Trophoblast cell (in vitro differentiated cells and primary cell): ENCODE data around the gene PAX8.

Experiments
- DNase-seq, 2 donors: peaks; one replicate each; pipeline ENCODE4 v3.0.0-alpha.2; 2016
- H2AFZ ChIP-seq: 2 replicates; pipeline ENCODE4 v1.6.1; 2013; ENCODE audit warnings: low read length, moderate library complexity, mild to moderate bottlenecking; ENCODE audit not compliant: insufficient read depth, poor library complexity
- H2AK5ac ChIP-seq: 2 replicates; pipeline ENCODE4 v1.6.1; 2013; ENCODE audit warnings: mild to moderate bottlenecking, low read length
- H2BK120ac ChIP-seq: 2 replicates; pipeline ENCODE4 v1.6.1; 2013; ENCODE audit warnings: low read length, mild to moderate bottlenecking, moderate library complexity; ENCODE audit not compliant: insufficient read depth, poor library complexity
- H2BK12ac ChIP-seq: 2 replicates; pipeline ENCODE4 v1.6.1; 2013; ENCODE audit warnings: mild to moderate bottlenecking, low read length, moderate library complexity
- H2BK5ac ChIP-seq: 2 replicates; pipeline ENCODE4 v1.6.1; 2013; ENCODE audit warnings: low read length, low read depth, moderate library complexity, mild to moderate bottlenecking; ENCODE audit not compliant: poor library complexity
- H3K14ac ChIP-seq: 2 replicates; pipeline ENCODE4 v1.6.1; 2013; ENCODE audit warnings: mild to moderate bottlenecking, low read length
- H3K18ac ChIP-seq: 2 replicates; pipeline ENCODE4 v1.6.1; 2013; ENCODE audit warnings: mild to moderate bottlenecking, low read length
- H3K23ac ChIP-seq: 2 replicates; pipeline ENCODE4 v1.6.1; 2013; ENCODE audit warnings: low read length
- H3K27ac ChIP-seq: 2 replicates; pipeline ENCODE4 v1.5.1; 2013; ENCODE audit warnings: low read depth, mild to moderate bottlenecking, inconsistent platforms, low read length, moderate library complexity
- H3K27me3 ChIP-seq: 2 replicates; pipeline ENCODE4 v1.6.1; 2013; ENCODE audit warnings: inconsistent platforms, mild to moderate bottlenecking, low read length, moderate library complexity; ENCODE audit not compliant: insufficient read depth
- H3K36me3 ChIP-seq, 2 experiments: 1 replicate in 1 of 2; 2 replicates in 1 of 2; pipeline ENCODE4 v1.6.1; 2013; ENCODE audit warnings: low read length in 2 of 2, mild to moderate bottlenecking in 2 of 2, moderate library complexity in 1 of 2; ENCODE audit not compliant: insufficient read depth in 2 of 2, control insufficient read depth in 1 of 2
- H3K4ac ChIP-seq: 2 replicates; pipeline ENCODE4 v1.6.1; 2013; ENCODE audit warnings: low read depth, mild to moderate bottlenecking, low read length, moderate library complexity
- H3K4me1 ChIP-seq, 2 experiments: 1 replicate in 1 of 2; 2 replicates in 1 of 2; pipeline ENCODE4 v1.6.1; 2013; ENCODE audit warnings: low read length in 2 of 2, mild to moderate bottlenecking in 2 of 2, moderate library complexity in 1 of 2; ENCODE audit not compliant: insufficient read depth in 2 of 2, control insufficient read depth in 1 of 2
- H3K4me2 ChIP-seq: 2 replicates; pipeline ENCODE4 v1.6.1; 2013; ENCODE audit warnings: inconsistent platforms, mild to moderate bottlenecking, low read length, moderate library complexity
- H3K4me3 ChIP-seq: 2 replicates; pipeline ENCODE4 v1.5.1; 2013; ENCODE audit warnings: mild to moderate bottlenecking, low read depth, low read length, inconsistent platforms
- H3K79me1 ChIP-seq: one replicate; pipeline ENCODE4 v1.6.1; 2013; ENCODE audit warnings: low read length
- H3K79me2 ChIP-seq: 2 replicates; pipeline ENCODE4 v1.6.1; 2013; ENCODE audit warnings: low read length, mild to moderate bottlenecking; ENCODE audit not compliant: control insufficient read depth, insufficient read depth, poor library complexity
- H3K9ac ChIP-seq: 2 replicates; pipeline ENCODE4 v1.6.1; 2013; ENCODE audit warnings: mild to moderate bottlenecking, low read length
- H3K9me3 ChIP-seq: 2 replicates; pipeline ENCODE4 v1.6.1; 2013; ENCODE audit warnings: low read depth, mild to moderate bottlenecking, control low read depth, inconsistent platforms, low read length; ENCODE audit not compliant: insufficient read depth
- H4K12ac ChIP-seq: 2 replicates; pipeline ENCODE4 v1.6.1; 2013; ENCODE audit warnings: low read depth, mild to moderate bottlenecking, low read length, moderate library complexity
- H4K8ac ChIP-seq: 2 replicates; pipeline ENCODE4 v1.6.1; 2013; ENCODE audit warnings: low read depth, mild to moderate bottlenecking, low read length, moderate library complexity
- H4K91ac ChIP-seq: one replicate; pipeline ENCODE4 v1.6.1; 2013; ENCODE audit warnings: low read depth, mild to moderate bottlenecking, low read length, moderate library complexity
- WGBS: extraction: QIAGEN DNeasy Blood & Tissue Kit; methylation state at CpG from one replicate; pipeline ENCODE4 v1.1.7; 2013; ENCODE audit warnings: missing lambda C conversion rate; ENCODE audit not compliant: insufficient read length, insufficient coverage; ENCODE audit errors: extremely low coverage; 5-methylcytosine and 5-hydroxymethylcytosine counted together

The PAX8 gene

GRCh38 chr2:113273981-113274380 lies 4.7 kb downstream of the PAX8 start:
- Histone ChIP-seq H2BK12ac (no peak overlapping the region), H3K9me3 (peaks cover 2% of the 10 kb centered on the region), H3K23ac (no peak overlapping the region), H3K18ac (no peak overlapping the region), H3K4me2 (no peak overlapping the region), H3K4me1 (peaks cover 0 to 2% of the 10 kb centered on the region in 2 experiments), H4K12ac (no peak overlapping the region), H2AFZ (no peak overlapping the region), H3K79me2 (no peaks in the 10 kb centered on the region), H3K27ac (no peak overlapping the region), H2AK5ac (no peak overlapping the region), H3K36me3 (no peaks in the 10 kb centered on the region), H2BK5ac (no peak overlapping the region), H3K4me3 (no peak overlapping the region), H4K91ac (no peak overlapping the region), H4K8ac (no peak overlapping the region), H3K79me1 (no peaks in the 10 kb centered on the region), H3K27me3 (peaks cover 58% of the 10 kb centered on the region), H2BK120ac (no peak overlapping the region), H3K14ac (no peak overlapping the region), H3K4ac (no peak overlapping the region), H3K9ac (no peak overlapping the region)
- no CpG with 5 or more reads among the region's 9 CpGs for WGBS
- no peak for DNase-seq

GRCh38 chr2:113273027-113273551 lies 5.6 kb downstream of the PAX8 start:
- Histone ChIP-seq H3K27me3 (peaks cover 49% of the 10 kb centered on the region), H4K12ac (no peak overlapping the region), H2BK5ac (no peak overlapping the region)

GRCh38 chr2:113272477-113272876 lies 6.2 kb downstream of the PAX8 start:
- H3K4me2 ChIP-seq: no peak overlapping the region
- H3K9ac ChIP-seq: no peak overlapping the region
- no peak overlapping the region for H3K14ac ChIP-seq
- peaks cover 0 to 2% of the 10 kb centered on the region in 2 experiments for H3K4me1 ChIP-seq
- H3K18ac ChIP-seq: no peak overlapping the region
- H3K9me3 ChIP-seq: no peaks in the 10 kb centered on the region
- no peaks in the 10 kb centered on the region for H3K79me1 ChIP-seq
- no peak overlapping the region for H3K4ac ChIP-seq
- H2AK5ac ChIP-seq: no peak overlapping the region
- H3K27ac ChIP-seq: no peak overlapping the region
- H4K12ac ChIP-seq: no peak overlapping the region
- H3K23ac ChIP-seq: no peak overlapping the region
- no CpG with 5 or more reads among the region's 5 CpGs for WGBS
- no peaks in the 10 kb centered on the region for H3K36me3 ChIP-seq
- no peaks in the 10 kb centered on the region for H3K79me2 ChIP-seq
- H2BK120ac ChIP-seq: no peak overlapping the region
- peaks cover 43% of the 10 kb centered on the region for H3K27me3 ChIP-seq
- H4K91ac ChIP-seq: no peak overlapping the region
- no peak for DNase-seq
- H4K8ac ChIP-seq: no peak overlapping the region
- H2BK12ac ChIP-seq: no peak overlapping the region
- no peak overlapping the region for H3K4me3 ChIP-seq
- no peak overlapping the region for H2AFZ ChIP-seq
- H2BK5ac ChIP-seq: no peak overlapping the region

More at GRCh38 chr2:113273027-113273551, 5.6 kb downstream of the PAX8 start:
- H2AK5ac ChIP-seq: no peak overlapping the region
- H3K4ac ChIP-seq: no peak overlapping the region
- H3K27ac ChIP-seq: no peak overlapping the region
- no CpG with 5 or more reads among the region's 8 CpGs for WGBS
- H3K14ac ChIP-seq: no peak overlapping the region
- H4K8ac ChIP-seq: no peak overlapping the region
- no peak overlapping the region for H4K91ac ChIP-seq
- H3K18ac ChIP-seq: no peak overlapping the region
- DNase-seq: no peak
- H2BK120ac ChIP-seq: no peak overlapping the region
- H3K79me1 ChIP-seq: no peaks in the 10 kb centered on the region
- H3K23ac ChIP-seq: no peak overlapping the region
- peaks cover 2% of the 10 kb centered on the region for H3K9me3 ChIP-seq
- no peaks in the 10 kb centered on the region for H3K79me2 ChIP-seq
- H3K4me3 ChIP-seq: no peak overlapping the region
- H3K9ac ChIP-seq: no peak overlapping the region
- peaks cover 0 to 2% of the 10 kb centered on the region in 2 experiments for H3K4me1 ChIP-seq
- H3K36me3 ChIP-seq: no peaks in the 10 kb centered on the region
- H2BK12ac ChIP-seq: no peak overlapping the region
- no peak overlapping the region for H3K4me2 ChIP-seq
- no peak overlapping the region for H2AFZ ChIP-seq

- no CpG with 5 or more reads among the region's 4 CpGs for WGBS
- Histone ChIP-seq H3K14ac (no peak overlapping the region), H3K9ac (no peak overlapping the region), H2BK12ac (no peak overlapping the region), H3K79me2 (no peaks in the 10 kb centered on the region), H3K4ac (no peak overlapping the region), H3K36me3 (no peaks in the 10 kb centered on the region), H3K4me1 (no peaks in the 10 kb centered on the region), H3K4me3 (no peak overlapping the region), H3K27ac (no peak overlapping the region), H3K9me3 (peaks cover 3% of the 10 kb centered on the region), H2AFZ (no peak overlapping the region), H3K18ac (no peak overlapping the region), H4K91ac (no peak overlapping the region), H3K23ac (no peak overlapping the region), H3K4me2 (no peak overlapping the region), H3K79me1 (no peaks in the 10 kb centered on the region), H2AK5ac (no peak overlapping the region), H4K12ac (no peak overlapping the region), H2BK120ac (no peak overlapping the region), H4K8ac (no peak overlapping the region), H3K27me3 (peaks cover 23% of the 10 kb centered on the region), H2BK5ac (no peak overlapping the region)
- DNase-seq: no peak
These were observed 9.9 kb downstream of the PAX8 start for GRCh38 chr2:113268621-113269360.
